Testis (tissue), 3 donors: ENCODE results near the gene CCL18. TPM values are rescaled to one million over a fixed set of nuclear protein-coding genes. Genes with fewer than 3 reads are reported as not detected.
"Not testable (repeated sequence)": the region's sequence is repeated elsewhere in the genome, so short reads cannot be mapped to it uniquely, and the experiment has no call there.

Experiments used
- DNase-seq: peaks from one replicate; pipeline ENCODE4 v3.0.0-alpha.2; 2019
- H3K27ac ChIP-seq, 2 donors: fragments of 200-600 bp; sonication (generic); one replicate each; pipeline ENCODE4 v1.5.1; 2019
- H3K27me3 ChIP-seq: fragments of 200-600 bp; sonication (generic); one replicate; pipeline ENCODE4 v1.5.1; 2019
- H3K36me3 ChIP-seq: fragments of 200-600 bp; sonication (generic); one replicate; pipeline ENCODE4 v1.5.1; 2017; ENCODE audit warnings: low read depth; ENCODE audit errors: missing control alignments
- H3K4me1 ChIP-seq: fragments of 200-600 bp; sonication (generic); one replicate; pipeline ENCODE4 v1.5.1; 2019
- H3K4me3 ChIP-seq, 2 donors: fragments of 200-600 bp; sonication (generic); one replicate each; pipeline ENCODE4 v1.5.1; 2017 to 2019
- H3K9me3 ChIP-seq: fragments of 200-600 bp; sonication (generic); one replicate; pipeline ENCODE4 v1.5.1; 2017
- WGBS, 2 donors: methylation state at CpG; one replicate each; pipeline ENCODE4 v1.1.5; 2018; 5-methylcytosine and 5-hydroxymethylcytosine counted together
- intact Hi-C: fragments of 100-400 bp; cut with DNase I; formaldehyde crosslinking; loops from one replicate; pipeline ENCODE4 v1.15.1; 2023; ENCODE audit warnings: low total_unique reads
- polyA plus RNA-seq: library from polyadenylated mRNA; stranded (reverse); fragments of 350-450 nt; fragmentation: Illumina TruSeq; extraction: RNeasy Lipid Tissue Mini Kit (QIAGEN cat#74804); gene quantifications from one replicate; pipeline ENCODE4 v1.2.3, GENCODE V29; 2014; ENCODE audit warnings: low read depth, low replicate concordance; ENCODE audit not compliant: insufficient read depth
- small RNA-seq, 2 donors: library from RNA; depleted of rRNA; stranded (forward); fragments of <200 nt; gene quantifications; one replicate each; pipeline ENCODE3, GENCODE V24; 2016
- total RNA-seq, 2 donors: library from RNA; depleted of rRNA; stranded (reverse); fragments of >200 nt; gene quantifications; one replicate each; pipeline ENCODE4 v1.2.3, GENCODE V29; 2016
- TF ChIP-seq, protein P1 (sequence below), 3 experiments: fragments of 450-650 bp in 2 of 3; fragments of 200-600 bp in 1 of 3; sonication (generic) in 1 of 3; IDR thresholded peaks; one replicate each; pipeline ENCODE4 v1.5.1; 2016 to 2019; ENCODE audit warnings: antibody characterized with exemption in 3 of 3, mild to moderate bottlenecking in 2 of 3, moderate library complexity in 1 of 3

CCL18 gene
- total and polyA plus RNA-seq, 3 donors from 2014 or later, result 0.99 to 6.8 (median 3.0) TPM

DNA sequence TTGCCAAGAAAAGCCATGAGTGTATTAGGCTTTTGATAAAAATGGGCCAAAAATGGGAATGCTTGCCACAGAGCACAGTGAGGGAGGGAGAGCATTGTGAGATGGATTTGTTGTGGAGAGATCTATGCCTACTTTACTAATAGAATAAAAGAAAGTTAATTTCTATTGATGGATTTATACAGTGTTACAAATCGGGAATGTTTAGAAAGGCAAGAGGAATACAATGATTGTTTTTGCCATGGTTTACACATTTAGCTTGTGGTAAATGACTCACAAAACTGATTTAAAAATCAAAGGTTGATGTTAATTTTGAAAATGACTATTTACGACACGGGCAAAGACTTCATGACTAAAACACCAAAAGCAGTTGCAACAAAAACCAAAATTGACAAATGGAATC is 56.1 kb downstream of the CCL18 start:
- Histone ChIP-seq H3K4me1 (no peaks in the 10 kb centered on the region), H3K36me3 (no peaks in the 10 kb centered on the region), H3K27me3 (no peaks in the 10 kb centered on the region), H3K27ac (no peak overlapping the region), H3K9me3 (no peaks in the 10 kb centered on the region), H3K4me3 (no peak overlapping the region)
- TF ChIP-seq, protein P1, sequence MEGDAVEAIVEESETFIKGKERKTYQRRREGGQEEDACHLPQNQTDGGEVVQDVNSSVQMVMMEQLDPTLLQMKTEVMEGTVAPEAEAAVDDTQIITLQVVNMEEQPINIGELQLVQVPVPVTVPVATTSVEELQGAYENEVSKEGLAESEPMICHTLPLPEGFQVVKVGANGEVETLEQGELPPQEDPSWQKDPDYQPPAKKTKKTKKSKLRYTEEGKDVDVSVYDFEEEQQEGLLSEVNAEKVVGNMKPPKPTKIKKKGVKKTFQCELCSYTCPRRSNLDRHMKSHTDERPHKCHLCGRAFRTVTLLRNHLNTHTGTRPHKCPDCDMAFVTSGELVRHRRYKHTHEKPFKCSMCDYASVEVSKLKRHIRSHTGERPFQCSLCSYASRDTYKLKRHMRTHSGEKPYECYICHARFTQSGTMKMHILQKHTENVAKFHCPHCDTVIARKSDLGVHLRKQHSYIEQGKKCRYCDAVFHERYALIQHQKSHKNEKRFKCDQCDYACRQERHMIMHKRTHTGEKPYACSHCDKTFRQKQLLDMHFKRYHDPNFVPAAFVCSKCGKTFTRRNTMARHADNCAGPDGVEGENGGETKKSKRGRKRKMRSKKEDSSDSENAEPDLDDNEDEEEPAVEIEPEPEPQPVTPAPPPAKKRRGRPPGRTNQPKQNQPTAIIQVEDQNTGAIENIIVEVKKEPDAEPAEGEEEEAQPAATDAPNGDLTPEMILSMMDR (IDR thresholded peaks at IDR 0.05), result no peak
- WGBS, 2 donors, result 73 to 76% methylated on average over 3 of the region's 3 CpGs
- intact Hi-C loops, result no loop called here
- no peak for DNase-seq

DNA sequence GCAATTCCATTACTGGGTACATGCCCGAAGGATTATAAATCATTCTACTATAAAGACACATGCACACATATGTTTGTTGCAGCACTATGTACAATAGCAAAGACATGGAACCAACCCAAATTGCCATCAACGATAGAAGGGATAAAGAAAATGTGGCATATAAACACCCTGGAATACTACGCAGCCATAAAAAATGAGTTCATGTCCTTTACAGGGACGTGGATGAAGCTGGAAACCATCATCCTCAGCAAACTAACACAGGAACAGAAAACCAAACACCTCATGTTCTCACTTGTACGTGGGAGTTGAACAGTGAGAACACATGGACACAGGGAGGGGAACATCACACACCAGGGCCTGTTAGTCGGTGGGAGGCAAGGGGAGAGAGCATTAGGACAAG is 57.0 kb downstream of the CCL18 start:
- H3K9me3 ChIP-seq, H3K36me3 ChIP-seq, H3K27ac ChIP-seq, intact Hi-C loops, H3K4me3 ChIP-seq, DNase-seq, H3K4me1 ChIP-seq, H3K27me3 ChIP-seq: not testable (repeated sequence)
- WGBS, 2 donors, result 65 to 68% methylated on average over 6 of the region's 6 CpGs

Small RNAs within 50 kb of the gene (small RNA-seq; reads per million reads assigned to genes)
- 0 reads per million in 2 donors for gene RN7SL301P

Other genes with a start within 250 kb of the CCL18 start
- gene HEATR9, start 195.4 kb upstream of the CCL18 start, total RNA-seq, result 1 to 10 TPM; 6.1 to 7.8 TPM
- 28.3 TPM for gene HEATR9, start 195.4 kb upstream of the CCL18 start, polyA plus RNA-seq
- gene CCL5, start 183.9 kb upstream of the CCL18 start, total RNA-seq, result under 1 TPM in 1 of 2 donors, not detected in 1; 0.87 TPM
- 16.2 TPM for gene CCL5, start 183.9 kb upstream of the CCL18 start, polyA plus RNA-seq
- gene RDM1, start 133.5 kb upstream of the CCL18 start, total RNA-seq, result 10 to 100 TPM in 1 of 2 donors, 1 to 10 TPM in 1; 9.6 to 18.6 TPM
- 19.3 TPM for gene RDM1, start 133.5 kb upstream of the CCL18 start, polyA plus RNA-seq
- 10 to 100 TPM; 22.9 to 38.7 TPM for gene LYZL6, start 120.6 kb upstream of the CCL18 start, total RNA-seq
- gene LYZL6, start 120.6 kb upstream of the CCL18 start, polyA plus RNA-seq, result 82.6 TPM
- gene CCL16, start 82.8 kb upstream of the CCL18 start, total RNA-seq, result under 1 TPM in 1 of 2 donors, not detected in 1; 0.24 TPM
- not detected for gene CCL16, start 82.8 kb upstream of the CCL18 start, polyA plus RNA-seq
- gene CCL14, start 77.5 kb upstream of the CCL18 start, total RNA-seq, result 10 to 100 TPM; 11.4 to 12.3 TPM
- gene CCL14, start 77.5 kb upstream of the CCL18 start, polyA plus RNA-seq, result 57.5 TPM
- gene CCL15, start 62.7 kb upstream of the CCL18 start, total RNA-seq, result under 1 TPM in 1 of 2 donors, not detected in 1; 0.87 TPM
- not detected for gene CCL15, start 62.7 kb upstream of the CCL18 start, polyA plus RNA-seq
- gene CCL23, start 46.3 kb upstream of the CCL18 start, total RNA-seq, result 1 to 10 TPM in 1 of 2 donors, not detected in 1; 1.2 TPM
- 1.3 TPM for gene CCL23, start 46.3 kb upstream of the CCL18 start, polyA plus RNA-seq
- gene CCL3, start 25.9 kb downstream of the CCL18 start, total RNA-seq, result under 1 TPM in 1 of 2 donors, not detected in 1; 0.56 TPM
- 6.2 TPM for gene CCL3, start 25.9 kb downstream of the CCL18 start, polyA plus RNA-seq
- gene CCL4, start 39.6 kb downstream of the CCL18 start, total RNA-seq, result 1 to 10 TPM in 1 of 2 donors, under 1 TPM in 1; 0.39 to 1.7 TPM
- gene CCL4, start 39.6 kb downstream of the CCL18 start, polyA plus RNA-seq, result 9.9 TPM
- 10 to 100 TPM; 10.8 to 23.0 TPM for gene TBC1D3B, start 112.4 kb downstream of the CCL18 start, total RNA-seq
- 21.0 TPM for gene TBC1D3B, start 112.4 kb downstream of the CCL18 start, polyA plus RNA-seq
- not detected for gene CCL3L1, start 132.5 kb downstream of the CCL18 start, total RNA-seq
- gene CCL3L1, start 132.5 kb downstream of the CCL18 start, polyA plus RNA-seq, result 4.7 TPM
- gene CCL4L2, start 146.8 kb downstream of the CCL18 start, total RNA-seq, result under 1 TPM in 1 of 2 donors, not detected in 1; 0.74 TPM
- gene CCL4L2, start 146.8 kb downstream of the CCL18 start, polyA plus RNA-seq, result 3.6 TPM
- gene TBC1D3I, start 200.3 kb downstream of the CCL18 start, total RNA-seq, result 1 to 10 TPM; 2.2 to 2.8 TPM
- 13.1 TPM for gene TBC1D3I, start 200.3 kb downstream of the CCL18 start, polyA plus RNA-seq